Measurements from ENCODE around the gene ATXN7.

Gene ATXN7

GRCh38 chr3:63980019-63980418 is 116.4 kb downstream of the ATXN7 start:
- DNase-seq (ENCODE audit: low read depth) = no peak
- TF ChIP-seq CTCF (IDR thresholded peaks at IDR 0.05; ENCODE audit: low read length, missing control alignments) = no peak
- H3K4me3 ChIP-seq (replicated peaks; ENCODE audit: low read depth, low read length) = no peak overlapping the region

GRCh38 chr3:63980830-63981498 is 117.3 kb downstream of the ATXN7 start:
- no peak for DNase-seq (ENCODE audit: low read depth)
- TF ChIP-seq CTCF (IDR thresholded peaks at IDR 0.05; ENCODE audit: low read length, missing control alignments) = no peak
- H3K4me3 ChIP-seq (replicated peaks; ENCODE audit: low read depth, low read length) = no peak overlapping the region

- no peak for TF ChIP-seq CTCF (IDR thresholded peaks at IDR 0.05; ENCODE audit: low read length, missing control alignments)
- H3K4me3 ChIP-seq (replicated peaks; ENCODE audit: low read depth, low read length) = no peak overlapping the region
- no peak for DNase-seq (ENCODE audit: low read depth)
These were observed 118.3 kb downstream of the ATXN7 start for GRCh38 chr3:63981980-63982379.

- no peak for TF ChIP-seq CTCF (IDR thresholded peaks at IDR 0.05; ENCODE audit: low read length, missing control alignments)
- DNase-seq (ENCODE audit: low read depth) = no peak
- H3K4me3 ChIP-seq (replicated peaks; ENCODE audit: low read depth, low read length) = no peak overlapping the region
These were observed 120.7 kb downstream of the ATXN7 start for GRCh38 chr3:63984391-63984790.

GRCh38 chr3:63986146-63986545 is 122.5 kb downstream of the ATXN7 start:
- no peak for DNase-seq (ENCODE audit: low read depth)
- TF ChIP-seq CTCF (IDR thresholded peaks at IDR 0.05; ENCODE audit: low read length, missing control alignments) = no peak
- H3K4me3 ChIP-seq (replicated peaks; ENCODE audit: low read depth, low read length) = no peak overlapping the region

GRCh38 chr3:63986831-63987230 is 123.2 kb downstream of the ATXN7 start:
- H3K4me3 ChIP-seq (replicated peaks; ENCODE audit: low read depth, low read length) = no peak overlapping the region
- DNase-seq (ENCODE audit: low read depth) = no peak
- TF ChIP-seq CTCF (IDR thresholded peaks at IDR 0.05; ENCODE audit: low read length, missing control alignments) = no peak

GRCh38 chr3:63988943-63989342 is 125.3 kb downstream of the ATXN7 start:
- TF ChIP-seq CTCF (IDR thresholded peaks at IDR 0.05; ENCODE audit: low read length, missing control alignments) = no peak
- DNase-seq (ENCODE audit: low read depth) = no peak
- no peak overlapping the region for H3K4me3 ChIP-seq (replicated peaks; ENCODE audit: low read depth, low read length)
